Naive B cell (primary cell): ENCODE data around the gene KTN1. TPM values are rescaled to one million over a fixed set of nuclear protein-coding genes. Genes with fewer than 3 reads are reported as not detected.

Experiments
- ATAC-seq, 2 donors: fragments of 150-1000 bp; cut with Tn5 transposase; 2 replicates each; pipeline ENCODE4 v1.10.0; 2021; ENCODE audit warnings: low read depth in 2 of 2, mild to moderate bottlenecking in 2 of 2, moderate library complexity in 2 of 2
- DNase-seq: peaks from one replicate; pipeline ENCODE4 v3.0.0; 2022
- H3K27ac Mint-ChIP-seq, 6 donors: one replicate each; pipeline ENCODE4 v1.8.0; 2020 to 2022; ENCODE audit warnings: mild to moderate bottlenecking in 6 of 6, mixed read lengths in 6 of 6, moderate library complexity in 5 of 6, inconsistent platforms in 2 of 6
- H3K27me3 Mint-ChIP-seq, 3 donors: one replicate each; pipeline ENCODE4 v1.8.0; 2021 to 2022; ENCODE audit warnings: mixed read lengths in 3 of 3, mild to moderate bottlenecking in 1 of 3
- H3K36me3 Mint-ChIP-seq, 2 donors: one replicate each; pipeline ENCODE4 v1.8.0; 2020 to 2022; ENCODE audit warnings: mixed read lengths in 2 of 2, inconsistent platforms in 1 of 2, mild to moderate bottlenecking in 1 of 2
- H3K4me1 Mint-ChIP-seq, 3 donors: one replicate each; pipeline ENCODE4 v1.8.0; 2020 to 2022; ENCODE audit warnings: mixed read lengths in 3 of 3, inconsistent platforms in 1 of 3, mild to moderate bottlenecking in 1 of 3, moderate library complexity in 1 of 3
- H3K4me3 Mint-ChIP-seq, 8 donors: one replicate each; pipeline ENCODE4 v1.8.0; 2020 to 2022; ENCODE audit warnings: mild to moderate bottlenecking in 8 of 8, mixed read lengths in 8 of 8, moderate library complexity in 8 of 8, inconsistent platforms in 2 of 8
- H3K9me3 Mint-ChIP-seq, 7 donors: one replicate each; pipeline ENCODE4 v1.8.0; 2020 to 2022; ENCODE audit warnings: mixed read lengths in 7 of 7, mild to moderate bottlenecking in 5 of 7, inconsistent platforms in 2 of 7, moderate library complexity in 1 of 7
- polyA plus RNA-seq, 6 donors: library from polyadenylated mRNA; unstranded; fragments of 300-500 nt; fragmentation: Illumina TruSeq; gene quantifications; one replicate each; pipeline ENCODE4 v1.2.3, GENCODE V29; 2021; ENCODE audit warnings: low read depth in 6 of 6

Gene KTN1
- polyA plus RNA-seq, 6 donors from 2014 or later = 9.2 to 47.3 (median 30.2) TPM

GRCh38 chr14:55638665-55639064, 58.7 kb downstream of the KTN1 start:
- no peak for ATAC-seq
- Mint-ChIP-seq H3K4me1 (no peaks in the 10 kb centered on the region), H3K9me3 (no peaks in the 10 kb centered on the region), H3K27me3 (no peaks in the 10 kb centered on the region), H3K27ac (no peak overlapping the region), H3K36me3 (peaks cover 31 to 61% of the 10 kb centered on the region in 2 donors), H3K4me3 (no peak overlapping the region)
- no peak for DNase-seq

DNA sequence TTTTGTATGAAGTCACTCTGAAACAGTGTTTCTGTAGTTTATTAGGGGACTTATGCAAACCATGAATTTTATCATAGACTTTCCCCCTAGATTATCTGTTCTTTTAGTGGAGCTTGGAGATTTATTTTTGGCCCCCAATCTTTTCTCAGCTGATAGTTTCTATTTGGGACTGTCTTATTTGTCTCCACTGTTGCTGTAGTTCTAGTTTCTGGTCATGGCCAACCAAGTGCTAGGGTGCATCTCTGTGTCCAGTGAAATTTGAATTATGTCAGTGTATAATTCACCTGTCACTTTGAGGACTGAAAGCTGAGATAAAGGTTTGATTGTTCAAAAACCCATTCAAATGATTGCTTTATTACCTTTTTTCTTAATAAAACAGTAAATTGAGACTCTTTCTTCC, 61.3 kb downstream of the KTN1 start:
- no peak overlapping the region for H3K4me3 Mint-ChIP-seq
- no peaks in the 10 kb centered on the region for H3K27me3 Mint-ChIP-seq
- peak overlapping the region in 1 of 6 donors; percentile 43 for H3K27ac Mint-ChIP-seq
- DNase-seq = no peak
- peaks cover 32 to 50% of the 10 kb centered on the region in 2 donors for H3K36me3 Mint-ChIP-seq
- peaks cover under 1 to 12% (median 2%) of the 10 kb centered on the region in 3 donors for H3K4me1 Mint-ChIP-seq
- no peaks in the 10 kb centered on the region for H3K9me3 Mint-ChIP-seq
- no peak for ATAC-seq

DNA sequence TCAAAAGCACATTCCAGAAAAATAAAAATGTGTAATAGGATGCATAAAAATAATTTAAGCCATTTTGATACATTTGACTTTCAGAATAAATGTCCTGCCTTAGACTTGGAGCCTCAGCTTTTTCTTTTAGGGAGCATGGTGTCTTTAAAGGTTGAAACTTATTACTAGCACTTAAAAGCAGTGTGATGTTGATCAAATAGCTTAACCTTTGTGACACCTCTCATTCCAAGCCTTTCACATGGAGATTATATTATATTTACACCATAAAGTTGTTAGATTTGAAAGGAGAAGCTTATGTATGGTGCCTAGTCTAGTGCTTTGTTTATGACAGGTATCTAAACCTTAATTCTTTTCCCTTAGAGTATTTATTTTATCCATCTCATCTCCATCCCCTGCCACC, 61.9 kb downstream of the KTN1 start:
- peaks cover 4 to 12% (median 5%) of the 10 kb centered on the region in 3 donors for H3K4me1 Mint-ChIP-seq
- H3K27me3 Mint-ChIP-seq = no peaks in the 10 kb centered on the region
- DNase-seq (no peak), ATAC-seq (no peak)
- no peak overlapping the region for H3K27ac Mint-ChIP-seq
- H3K36me3 Mint-ChIP-seq = peaks cover 31 to 47% of the 10 kb centered on the region in 2 donors
- H3K9me3 Mint-ChIP-seq = no peaks in the 10 kb centered on the region
- H3K4me3 Mint-ChIP-seq = no peak overlapping the region

DNA sequence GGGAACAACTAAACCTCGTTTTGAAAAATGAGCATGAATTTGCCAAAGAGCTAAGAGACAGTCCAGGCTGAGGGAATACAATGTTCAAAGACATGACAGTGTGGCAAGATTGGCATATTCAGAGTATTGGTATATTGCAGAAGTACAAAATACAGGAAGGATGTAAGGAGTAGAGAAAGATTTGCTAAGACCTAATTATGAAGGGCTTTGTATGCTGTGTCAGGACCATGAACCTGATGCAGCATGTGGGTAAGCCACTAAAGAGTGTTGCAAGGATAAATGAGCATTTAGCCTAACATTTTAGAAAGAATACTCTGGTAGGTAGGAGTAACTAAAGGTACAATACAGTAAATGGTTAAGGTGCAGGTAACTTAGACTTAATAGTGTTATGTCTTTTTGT, 65.1 kb downstream of the KTN1 start:
- Mint-ChIP-seq H3K36me3 (peaks cover 31 to 33% of the 10 kb centered on the region in 2 donors), H3K4me3 (no peak overlapping the region), H3K27ac (peak overlapping the region in 1 of 6 donors; percentile 95), H3K27me3 (no peaks in the 10 kb centered on the region), H3K4me1 (peaks cover 4 to 12% (median 5%) of the 10 kb centered on the region in 3 donors), H3K9me3 (no peaks in the 10 kb centered on the region)
- no peak for ATAC-seq
- no peak for DNase-seq

DNA sequence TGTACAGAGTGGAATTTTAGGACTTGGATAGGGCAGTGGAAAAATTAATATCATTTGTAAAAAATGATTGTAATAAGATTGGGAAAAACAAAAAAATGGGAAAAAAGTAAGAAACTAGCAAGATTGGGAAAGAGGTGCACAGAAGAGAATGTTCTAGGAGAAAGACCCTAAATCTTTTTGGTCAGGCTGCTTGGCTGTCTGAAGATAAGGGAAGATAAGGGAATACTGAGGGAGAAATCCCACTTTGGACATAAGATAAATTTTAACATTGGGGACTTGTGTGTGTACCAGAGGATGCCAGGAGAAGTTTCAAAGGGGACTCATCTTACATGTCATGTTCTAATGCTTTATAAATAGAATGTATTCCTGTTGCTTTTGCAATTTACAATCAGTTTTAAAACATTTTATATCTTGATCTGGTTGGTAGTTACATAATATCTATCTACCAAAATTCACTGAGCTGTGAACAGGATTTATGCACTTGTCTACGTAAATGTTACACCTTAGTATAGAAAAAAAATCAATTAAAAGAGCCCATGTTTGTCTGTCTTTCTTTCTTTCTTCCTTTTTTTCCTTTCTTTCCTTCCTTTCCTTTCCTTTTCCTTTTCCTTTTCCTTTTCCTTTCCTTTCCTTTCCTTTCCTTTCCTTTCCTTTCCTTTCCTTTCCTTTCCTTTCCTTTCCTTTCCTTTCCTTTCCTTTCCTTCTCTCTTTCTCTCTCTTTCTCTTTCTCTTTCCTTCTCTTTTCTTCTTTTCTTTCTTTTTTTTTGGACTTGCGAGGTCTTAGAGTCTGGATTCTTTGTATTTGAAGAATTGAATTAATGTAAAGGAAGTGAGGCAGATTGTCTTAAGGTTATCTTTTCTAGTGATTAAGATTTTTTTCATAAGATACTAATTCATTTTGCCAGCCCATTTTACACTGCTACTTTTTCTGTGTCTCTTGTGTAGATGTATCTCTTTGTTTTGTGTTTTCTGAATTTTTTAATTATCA, 66.1 kb downstream of the KTN1 start:
- DNase-seq (no peak), ATAC-seq (no peak)
- Mint-ChIP-seq H3K27ac (peak overlapping the region in 4 of 6 donors; percentile 4 to 91 (median 71)), H3K4me1 (peaks cover 4 to 12% (median 5%) of the 10 kb centered on the region in 3 donors), H3K4me3 (no peak overlapping the region), H3K9me3 (no peaks in the 10 kb centered on the region), H3K27me3 (no peaks in the 10 kb centered on the region), H3K36me3 (peaks cover 30 to 42% of the 10 kb centered on the region in 2 donors)

DNA sequence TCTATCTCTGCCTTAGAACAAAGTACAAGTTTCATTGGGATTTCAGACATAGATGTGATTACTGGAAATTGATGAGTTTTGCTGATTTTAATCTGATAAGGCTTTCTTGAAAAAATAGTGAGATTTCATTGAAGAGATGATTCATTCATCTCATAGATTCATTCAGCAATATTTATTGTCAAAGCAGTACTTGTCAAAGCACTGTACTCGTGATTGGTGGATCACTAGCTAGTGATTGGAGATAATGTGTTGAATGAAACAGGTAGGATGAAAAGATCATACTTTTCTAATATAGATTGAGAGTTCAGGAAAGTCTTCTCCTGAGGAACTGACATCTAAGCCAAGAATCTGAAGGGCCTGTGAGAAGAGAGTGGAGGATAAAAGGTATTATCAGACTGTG, 71.0 kb downstream of the KTN1 start:
- peaks cover 0 to 5% (median 2%) of the 10 kb centered on the region in 3 donors for H3K4me1 Mint-ChIP-seq
- ATAC-seq = no peak
- no peaks in the 10 kb centered on the region for H3K27me3 Mint-ChIP-seq
- H3K4me3 Mint-ChIP-seq = no peak overlapping the region
- DNase-seq = no peak
- peaks cover 34 to 43% of the 10 kb centered on the region in 2 donors for H3K36me3 Mint-ChIP-seq
- no peaks in the 10 kb centered on the region for H3K9me3 Mint-ChIP-seq
- peak overlapping the region in 4 of 6 donors; percentile 35 to 92 (median 59) for H3K27ac Mint-ChIP-seq

DNA sequence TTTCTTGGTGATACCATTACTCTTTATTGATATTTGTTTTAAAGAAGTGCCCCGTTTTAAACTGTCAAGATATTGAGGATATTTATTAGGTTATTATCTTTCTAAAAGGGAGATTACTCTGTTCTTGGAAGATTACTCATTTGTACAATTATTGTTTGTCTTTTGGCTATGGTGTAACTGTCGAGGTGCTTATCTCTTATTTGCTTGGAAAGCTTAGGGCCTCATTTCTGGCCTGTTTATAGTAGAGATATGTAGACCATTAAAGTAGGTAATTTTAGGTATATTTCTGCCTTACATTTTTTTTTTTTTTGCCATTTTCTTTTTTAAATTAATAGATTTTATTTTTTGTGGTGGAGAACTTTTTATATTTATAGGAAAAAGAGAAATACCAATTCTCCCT, 74.2 kb downstream of the KTN1 start:
- Mint-ChIP-seq H3K36me3 (peaks cover 17 to 54% of the 10 kb centered on the region in 2 donors), H3K27ac (no peak overlapping the region), H3K4me3 (no peak overlapping the region), H3K27me3 (no peaks in the 10 kb centered on the region), H3K9me3 (no peaks in the 10 kb centered on the region), H3K4me1 (no peaks in the 10 kb centered on the region)
- ATAC-seq (no peak), DNase-seq (no peak)

- H3K27me3 Mint-ChIP-seq = no peaks in the 10 kb centered on the region
- peaks cover 17 to 29% of the 10 kb centered on the region in 2 donors for H3K36me3 Mint-ChIP-seq
Measured at GRCh38 chr14:55661029-55661428, 81.0 kb downstream of the KTN1 start.

DNA sequence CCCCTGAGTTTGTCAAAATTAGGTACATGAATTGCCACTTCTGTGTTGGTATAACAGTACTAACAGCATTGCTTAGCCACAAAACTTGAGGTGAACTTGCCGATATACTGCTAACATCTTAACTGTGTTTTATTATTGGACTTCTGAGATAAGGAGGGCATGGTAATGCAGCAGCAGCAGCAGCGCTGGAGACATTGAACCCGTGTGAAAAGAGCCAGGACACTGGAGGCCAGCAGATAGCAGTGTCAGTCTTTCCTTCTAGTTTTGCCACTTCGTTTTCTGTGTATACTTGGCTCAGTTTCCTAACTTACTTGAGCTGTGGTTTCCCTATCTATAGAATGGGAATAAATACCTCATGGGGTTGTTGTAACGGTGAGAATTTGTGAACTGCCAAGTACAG, 82.7 kb downstream of the KTN1 start:
- Mint-ChIP-seq H3K4me1 (peaks cover 4 to 13% (median 6%) of the 10 kb centered on the region in 3 donors), H3K9me3 (peaks cover 0 to 1% (median 0%) of the 10 kb centered on the region in 7 donors), H3K27me3 (no peaks in the 10 kb centered on the region), H3K4me3 (no peak overlapping the region), H3K27ac (peak overlapping the region in 1 of 6 donors; percentile 8), H3K36me3 (peaks cover 17 to 20% of the 10 kb centered on the region in 2 donors)
- no peak for DNase-seq
- ATAC-seq = no peak

More at GRCh38 chr14:55661029-55661428, 81.0 kb downstream of the KTN1 start:
- Mint-ChIP-seq H3K27ac (peak overlapping the region in 1 of 6 donors; percentile 2), H3K4me3 (no peak overlapping the region), H3K4me1 (peaks cover 4 to 8% (median 6%) of the 10 kb centered on the region in 3 donors), H3K9me3 (peaks cover 0 to 1% (median 0%) of the 10 kb centered on the region in 7 donors)
- no peak for DNase-seq
- no peak for ATAC-seq

GRCh38 chr14:55665067-55665675, 85.2 kb downstream of the KTN1 start:
- H3K27ac Mint-ChIP-seq = no peak overlapping the region
- ATAC-seq = no peak
- H3K9me3 Mint-ChIP-seq = no peaks in the 10 kb centered on the region
- H3K4me3 Mint-ChIP-seq = no peak overlapping the region
- H3K36me3 Mint-ChIP-seq = peaks cover 12 to 17% of the 10 kb centered on the region in 2 donors
- DNase-seq = no peak
- H3K27me3 Mint-ChIP-seq = no peaks in the 10 kb centered on the region
- peaks cover 0 to 6% (median under 1%) of the 10 kb centered on the region in 3 donors for H3K4me1 Mint-ChIP-seq

DNA sequence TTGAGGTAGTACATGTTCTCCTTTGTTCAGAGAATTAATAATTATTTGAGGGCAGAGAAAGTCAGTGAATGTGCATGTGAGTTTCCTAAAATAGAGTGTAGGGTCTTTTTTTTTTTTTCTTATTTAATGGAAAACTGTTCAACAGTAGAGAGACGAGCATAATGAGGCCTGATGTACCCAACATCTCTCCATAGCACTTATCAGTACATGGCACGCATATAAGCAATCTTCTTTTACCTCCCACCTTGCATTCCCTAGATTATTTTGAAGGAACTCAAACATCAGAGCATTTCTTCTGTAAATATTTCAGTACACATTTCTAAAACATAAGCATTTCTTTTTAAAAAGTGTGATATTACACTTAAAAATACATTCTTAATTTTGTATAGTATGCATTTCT, 87.8 kb downstream of the KTN1 start:
- Mint-ChIP-seq H3K4me1 (peaks cover 0 to 6% (median 0%) of the 10 kb centered on the region in 3 donors), H3K36me3 (peaks cover 20 to 25% of the 10 kb centered on the region in 2 donors), H3K27me3 (no peaks in the 10 kb centered on the region), H3K4me3 (no peak overlapping the region), H3K27ac (no peak overlapping the region), H3K9me3 (no peaks in the 10 kb centered on the region)
- no peak for ATAC-seq
- DNase-seq = no peak

- DNase-seq (no peak), ATAC-seq (no peak)
- Mint-ChIP-seq H3K36me3 (peaks cover 7 to 30% of the 10 kb centered on the region in 2 donors), H3K4me3 (no peak overlapping the region), H3K27me3 (no peaks in the 10 kb centered on the region), H3K9me3 (no peaks in the 10 kb centered on the region), H3K27ac (no peak overlapping the region), H3K4me1 (no peaks in the 10 kb centered on the region)
Measured at GRCh38 chr14:55671641-55672040, 91.6 kb downstream of the KTN1 start.

GRCh38 chr14:55673048-55673447, 93.0 kb downstream of the KTN1 start:
- no peaks in the 10 kb centered on the region for H3K4me1 Mint-ChIP-seq
- no peak for ATAC-seq
- H3K27ac Mint-ChIP-seq = no peak overlapping the region
- peaks cover 7 to 30% of the 10 kb centered on the region in 2 donors for H3K36me3 Mint-ChIP-seq
- no peak for DNase-seq
- H3K9me3 Mint-ChIP-seq = no peaks in the 10 kb centered on the region
- no peak overlapping the region for H3K4me3 Mint-ChIP-seq
- H3K27me3 Mint-ChIP-seq = no peaks in the 10 kb centered on the region
